ENCODE measurements around the gene SYCE3.

SYCE3 gene

GRCh38 chr22:50506611-50507420 lies 55.9 kb downstream of the SYCE3 start:
- TF ChIP-seq, protein P1, sequence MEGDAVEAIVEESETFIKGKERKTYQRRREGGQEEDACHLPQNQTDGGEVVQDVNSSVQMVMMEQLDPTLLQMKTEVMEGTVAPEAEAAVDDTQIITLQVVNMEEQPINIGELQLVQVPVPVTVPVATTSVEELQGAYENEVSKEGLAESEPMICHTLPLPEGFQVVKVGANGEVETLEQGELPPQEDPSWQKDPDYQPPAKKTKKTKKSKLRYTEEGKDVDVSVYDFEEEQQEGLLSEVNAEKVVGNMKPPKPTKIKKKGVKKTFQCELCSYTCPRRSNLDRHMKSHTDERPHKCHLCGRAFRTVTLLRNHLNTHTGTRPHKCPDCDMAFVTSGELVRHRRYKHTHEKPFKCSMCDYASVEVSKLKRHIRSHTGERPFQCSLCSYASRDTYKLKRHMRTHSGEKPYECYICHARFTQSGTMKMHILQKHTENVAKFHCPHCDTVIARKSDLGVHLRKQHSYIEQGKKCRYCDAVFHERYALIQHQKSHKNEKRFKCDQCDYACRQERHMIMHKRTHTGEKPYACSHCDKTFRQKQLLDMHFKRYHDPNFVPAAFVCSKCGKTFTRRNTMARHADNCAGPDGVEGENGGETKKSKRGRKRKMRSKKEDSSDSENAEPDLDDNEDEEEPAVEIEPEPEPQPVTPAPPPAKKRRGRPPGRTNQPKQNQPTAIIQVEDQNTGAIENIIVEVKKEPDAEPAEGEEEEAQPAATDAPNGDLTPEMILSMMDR (IDR thresholded peaks at IDR 0.05), result no peak

GRCh38 chr22:50505776-50506610 lies 56.7 kb downstream of the SYCE3 start:
- TF ChIP-seq, protein P1 (IDR thresholded peaks at IDR 0.05), result no peak

GRCh38 chr22:50505276-50505775 lies 57.4 kb downstream of the SYCE3 start:
- TF ChIP-seq, protein P1 (IDR thresholded peaks at IDR 0.05), result no peak

GRCh38 chr22:50504369-50505211 lies 58.1 kb downstream of the SYCE3 start:
- TF ChIP-seq, protein P1 (IDR thresholded peaks at IDR 0.05), result no peak

GRCh38 chr22:50503475-50504145 lies 59.1 kb downstream of the SYCE3 start:
- TF ChIP-seq, protein P1 (IDR thresholded peaks at IDR 0.05), result no peak

DNA sequence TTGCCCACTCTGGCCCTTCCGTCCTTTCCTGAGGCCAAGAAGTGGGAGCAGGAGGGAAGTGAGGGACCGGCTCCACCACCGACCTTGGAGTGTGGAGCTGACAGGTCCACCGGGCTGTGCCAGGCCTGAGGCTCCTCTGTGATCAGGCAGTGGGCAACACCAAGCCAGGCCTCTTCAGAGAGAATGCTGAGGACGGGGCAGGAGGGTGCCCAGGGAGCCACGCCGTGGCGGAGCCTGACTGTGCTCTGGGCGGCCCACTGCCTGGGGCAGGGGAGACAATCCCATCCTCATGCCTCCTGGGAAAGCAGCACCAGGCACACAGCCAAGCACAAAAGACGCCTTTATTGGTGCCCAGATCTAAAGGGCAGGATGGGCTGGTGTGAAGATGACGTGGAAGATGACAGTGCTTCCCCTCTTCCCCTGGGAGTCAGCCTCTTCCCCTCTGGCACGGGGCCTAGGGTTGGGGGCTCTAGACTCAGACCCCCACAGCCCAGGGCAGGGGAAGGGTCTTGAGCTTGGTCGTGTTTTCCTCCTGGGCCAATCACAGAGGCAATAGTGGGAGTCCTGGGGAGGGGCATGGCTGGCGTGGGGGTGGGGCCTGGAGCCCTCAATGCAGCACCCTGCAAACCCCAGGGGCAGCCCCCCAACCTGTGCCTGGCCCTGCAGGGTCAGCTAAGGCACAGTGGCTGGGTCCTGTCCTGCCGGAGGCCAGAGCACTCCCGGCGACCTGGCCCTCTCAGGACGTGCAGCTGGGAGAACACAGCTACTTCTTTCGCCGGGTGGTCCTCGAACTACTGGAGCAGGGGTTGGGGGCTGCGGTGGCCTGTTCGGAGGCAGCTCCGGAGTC lies 59.9 kb downstream of the SYCE3 start:
- TF ChIP-seq, protein P1 (IDR thresholded peaks at IDR 0.05), result no peak
